ENCODE results near the gene TSNAXIP1. TPM values are rescaled to one million over a fixed set of nuclear protein-coding genes. Genes with fewer than 3 reads are reported as not detected.

TSNAXIP1 gene
- total RNA-seq, 1 experiment from 2014 or later, result 1.1 TPM

DNA sequence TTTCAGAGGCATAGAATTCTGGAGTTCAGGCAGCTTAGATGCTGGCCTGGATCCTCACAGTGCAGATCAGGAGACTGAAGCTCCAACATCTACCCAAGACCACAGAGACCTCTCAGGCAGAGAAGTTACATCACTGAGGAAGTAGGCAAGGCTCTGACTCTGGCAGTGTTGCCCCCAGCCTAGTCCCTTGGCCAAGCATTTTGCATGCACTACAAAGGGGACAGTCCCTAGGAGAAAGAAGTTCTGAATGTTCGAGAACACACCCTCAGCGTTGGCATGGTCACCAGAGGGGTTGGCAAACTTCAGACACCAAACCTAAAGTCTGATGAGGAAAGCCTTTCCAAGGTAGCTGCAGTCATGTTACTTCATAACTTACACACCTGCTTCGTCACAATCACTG lies 2.8 kb upstream of the TSNAXIP1 start:
- Mint-ChIP-seq H3K27ac (ENCODE audit: low read depth, unreplicated experiment) (no peak overlapping the region), H3K9me3 (ENCODE audit: unreplicated experiment) (no peaks in the 10 kb centered on the region), H3K4me1 (ENCODE audit: insufficient read depth, unreplicated experiment) (peaks cover 10% of the 10 kb centered on the region), H3K36me3 (ENCODE audit: insufficient read depth, unreplicated experiment) (peaks cover 47% of the 10 kb centered on the region), H3K4me3 (ENCODE audit: unreplicated experiment) (no peak overlapping the region), H3K27me3 (ENCODE audit: insufficient read depth, unreplicated experiment) (no peaks in the 10 kb centered on the region)
- no peak for DNase-seq (ENCODE audit: unreplicated experiment)
- ChIA-PET CTCF (interaction anchor here (0.6 to 3.1 kb wide), 9 partner anchors 8 to 284 kb away, joined by 3 to 21 read pairs (median 3); partner anchors contain the start of gene CTCF), POLR2A (interaction anchor here (1.2 kb wide), 1 partner anchor 80 kb away, joined by 3 read pairs; no protein-coding TSS in a partner anchor)
- no TSS peak for BruUV-seq (replicated peaks)
- TF ChIP-seq, protein P1, sequence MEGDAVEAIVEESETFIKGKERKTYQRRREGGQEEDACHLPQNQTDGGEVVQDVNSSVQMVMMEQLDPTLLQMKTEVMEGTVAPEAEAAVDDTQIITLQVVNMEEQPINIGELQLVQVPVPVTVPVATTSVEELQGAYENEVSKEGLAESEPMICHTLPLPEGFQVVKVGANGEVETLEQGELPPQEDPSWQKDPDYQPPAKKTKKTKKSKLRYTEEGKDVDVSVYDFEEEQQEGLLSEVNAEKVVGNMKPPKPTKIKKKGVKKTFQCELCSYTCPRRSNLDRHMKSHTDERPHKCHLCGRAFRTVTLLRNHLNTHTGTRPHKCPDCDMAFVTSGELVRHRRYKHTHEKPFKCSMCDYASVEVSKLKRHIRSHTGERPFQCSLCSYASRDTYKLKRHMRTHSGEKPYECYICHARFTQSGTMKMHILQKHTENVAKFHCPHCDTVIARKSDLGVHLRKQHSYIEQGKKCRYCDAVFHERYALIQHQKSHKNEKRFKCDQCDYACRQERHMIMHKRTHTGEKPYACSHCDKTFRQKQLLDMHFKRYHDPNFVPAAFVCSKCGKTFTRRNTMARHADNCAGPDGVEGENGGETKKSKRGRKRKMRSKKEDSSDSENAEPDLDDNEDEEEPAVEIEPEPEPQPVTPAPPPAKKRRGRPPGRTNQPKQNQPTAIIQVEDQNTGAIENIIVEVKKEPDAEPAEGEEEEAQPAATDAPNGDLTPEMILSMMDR (IDR thresholded peaks at IDR 0.05; ENCODE audit: unreplicated experiment), result no peak
- intact Hi-C loops (cut with micrococcal nuclease), result loop anchor here (10.0 kb wide), 1 partner anchor 279 kb away; the partner anchor contains the start of gene RIPOR1

DNA sequence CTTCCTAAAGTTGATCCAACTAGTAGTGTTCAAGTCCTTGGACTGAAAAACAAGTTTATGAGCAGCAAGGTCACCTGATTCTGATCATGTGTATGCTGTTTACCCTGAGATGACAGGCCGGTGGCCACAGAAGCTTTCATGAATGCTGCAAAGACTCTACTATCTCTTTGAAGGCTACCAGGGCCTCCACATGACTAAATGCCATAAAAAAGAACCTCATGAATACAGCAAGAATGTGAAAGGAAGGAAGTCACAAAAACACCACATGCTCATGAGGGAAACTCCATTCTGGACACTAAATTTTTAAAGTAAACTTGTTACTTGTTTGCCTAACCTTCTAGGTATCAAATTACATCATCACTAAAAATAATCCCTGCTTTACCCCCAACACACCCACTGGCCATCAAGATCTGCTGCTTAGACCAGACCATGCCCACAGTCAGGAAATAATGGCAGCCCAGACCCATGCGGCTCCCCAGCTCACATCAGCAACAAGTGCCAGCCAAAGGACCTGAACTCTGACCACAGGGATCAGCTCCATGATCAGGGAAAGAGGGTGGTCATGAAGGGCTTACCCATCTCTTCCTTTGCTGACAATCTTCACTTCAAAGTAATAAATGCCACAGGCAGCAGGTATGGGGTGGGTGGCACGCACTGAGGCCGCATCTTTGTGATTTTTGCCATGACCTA lies 1.7 kb upstream of the TSNAXIP1 start:
- Mint-ChIP-seq H3K4me1 (ENCODE audit: insufficient read depth, unreplicated experiment) (peaks cover 10% of the 10 kb centered on the region), H3K27ac (ENCODE audit: low read depth, unreplicated experiment) (peak overlapping the region; percentile 89), H3K36me3 (ENCODE audit: insufficient read depth, unreplicated experiment) (peaks cover 37% of the 10 kb centered on the region), H3K27me3 (ENCODE audit: insufficient read depth, unreplicated experiment) (no peaks in the 10 kb centered on the region), H3K4me3 (ENCODE audit: unreplicated experiment) (peak overlapping the region; percentile 90), H3K9me3 (ENCODE audit: unreplicated experiment) (no peaks in the 10 kb centered on the region)
- intact Hi-C loops (cut with micrococcal nuclease), result loop anchor here (5.0 to 10.0 kb wide), 2 partner anchors 88 to 280 kb away; partner anchors contain the start of genes GFOD2 and RIPOR1
- ChIA-PET POLR2A (interaction anchor here (0.6 kb wide), 1 partner anchor 138 kb away, joined by 3 read pairs; no protein-coding TSS in a partner anchor), CTCF (interaction anchor here (0.6 to 1.3 kb wide), 3 partner anchors 9 to 236 kb away, joined by 3 to 6 read pairs (median 4); no protein-coding TSS in a partner anchor)
- BruUV-seq (replicated peaks), result TSS peak; percentile 47
- TF ChIP-seq, protein P1 (IDR thresholded peaks at IDR 0.05; ENCODE audit: unreplicated experiment), result no peak
- no peak for DNase-seq (ENCODE audit: unreplicated experiment)

DNA sequence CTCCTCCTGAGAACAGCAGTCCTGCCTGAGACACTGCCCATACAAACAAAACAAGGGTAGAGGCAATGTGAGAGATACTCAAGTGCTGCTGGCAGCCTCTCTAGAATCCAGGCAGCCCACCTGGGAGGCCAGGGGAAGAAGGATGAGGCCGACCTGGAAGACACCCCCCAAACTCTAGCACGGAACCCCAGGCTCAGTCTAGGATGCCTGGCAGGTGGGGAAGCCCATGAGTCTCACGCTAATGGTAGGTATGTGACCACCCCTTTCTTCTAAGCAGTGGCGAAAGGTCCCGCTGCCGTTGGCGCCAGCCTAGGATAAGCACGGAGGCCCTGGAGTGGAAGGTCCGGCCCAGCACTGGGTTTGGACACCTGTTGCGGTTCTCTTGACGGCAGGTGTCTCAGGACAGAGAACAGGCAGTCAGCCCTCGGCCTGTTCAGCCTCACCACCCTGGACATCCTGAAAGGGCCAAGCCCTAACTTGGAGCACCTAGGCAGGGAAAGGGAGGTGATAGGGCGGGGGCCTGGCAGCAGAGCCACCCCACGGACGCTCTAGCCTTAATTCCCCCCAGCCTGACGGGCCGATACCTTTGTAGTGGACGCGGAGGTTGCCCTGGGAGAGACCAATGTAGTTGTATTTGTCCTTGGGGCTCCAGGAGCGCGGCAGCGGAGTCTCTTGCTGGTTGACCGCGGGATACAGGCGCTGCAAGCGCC lies 816 bp upstream of the TSNAXIP1 start:
- peak overlapping the region; percentile 90 for H3K4me3 Mint-ChIP-seq (ENCODE audit: unreplicated experiment)
- BruUV-seq (replicated peaks), result no TSS peak
- no peaks in the 10 kb centered on the region for H3K9me3 Mint-ChIP-seq (ENCODE audit: unreplicated experiment)
- POLR2A ChIA-PET, result interaction anchor here (0.6 to 2.3 kb wide), 28 partner anchors 9 to 558 kb away, joined by 3 to 27 read pairs (median 4); partner anchors contain the start of genes ATP6V0D1, CTCF, CTRL and DDX28
- peaks cover 37% of the 10 kb centered on the region for H3K36me3 Mint-ChIP-seq (ENCODE audit: insufficient read depth, unreplicated experiment)
- peaks cover 5% of the 10 kb centered on the region for H3K4me1 Mint-ChIP-seq (ENCODE audit: insufficient read depth, unreplicated experiment)
- intact Hi-C loops (cut with micrococcal nuclease), result loop anchor here (5.0 to 10.0 kb wide), 2 partner anchors 89 to 281 kb away; partner anchors contain the start of genes GFOD2 and RIPOR1
- CTCF ChIA-PET, result interaction anchor here (0.6 to 3.0 kb wide), 6 partner anchors 10 to 290 kb away, joined by 3 to 24 read pairs (median 5); no protein-coding TSS in a partner anchor
- TF ChIP-seq, protein P1 (IDR thresholded peaks at IDR 0.05; ENCODE audit: unreplicated experiment), result no peak
- H3K27ac Mint-ChIP-seq (ENCODE audit: low read depth, unreplicated experiment), result peak overlapping the region; percentile 89
- DNase-seq (ENCODE audit: unreplicated experiment), result no peak
- H3K27me3 Mint-ChIP-seq (ENCODE audit: insufficient read depth, unreplicated experiment), result no peaks in the 10 kb centered on the region

All from MCF 10A (cell line).